Endodermal cell (in vitro differentiated cells): ENCODE data around the gene HAVCR1. TPM values are rescaled to one million over a fixed set of nuclear protein-coding genes. Genes with fewer than 3 reads are reported as not detected.
"Not testable (repeated sequence)": the region's sequence is repeated elsewhere in the genome, so short reads cannot be mapped to it uniquely, and the experiment has no call there.

Experiments used
- DNase-seq: peaks from one replicate; pipeline ENCODE4 v3.0.0-alpha.2; 2017
- H3K27ac ChIP-seq: 2 replicates; pipeline ENCODE4 v1.5.1; 2013; ENCODE audit warnings: mild to moderate bottlenecking, low read depth, low read length, moderate library complexity
- H3K27me3 ChIP-seq: 2 replicates; pipeline ENCODE4 v1.6.1; 2013; ENCODE audit warnings: mild to moderate bottlenecking, low read length, moderate library complexity; ENCODE audit not compliant: insufficient read depth, control insufficient read depth, poor library complexity, severe bottlenecking
- H3K36me3 ChIP-seq: 2 replicates; pipeline ENCODE4 v1.7.0; 2013; ENCODE audit warnings: mild to moderate bottlenecking, low read length, moderate library complexity; ENCODE audit not compliant: control insufficient read depth, insufficient read depth
- H3K4me1 ChIP-seq: one replicate; pipeline ENCODE4 v1.7.0; 2013; ENCODE audit warnings: low read length; ENCODE audit not compliant: control insufficient read depth, insufficient read depth
- H3K4me3 ChIP-seq: 2 replicates; pipeline ENCODE4 v1.5.1; 2013; ENCODE audit warnings: mild to moderate bottlenecking, low read length, moderate library complexity
- H3K9ac ChIP-seq: 2 replicates; pipeline ENCODE4 v1.6.1; 2013; ENCODE audit warnings: mild to moderate bottlenecking, low read length, moderate library complexity; ENCODE audit not compliant: poor library complexity, severe bottlenecking; ENCODE audit errors: extremely low read depth
- H3K9me3 ChIP-seq: 2 replicates; pipeline ENCODE4 v1.6.1; 2013; ENCODE audit warnings: mild to moderate bottlenecking, low read length, moderate library complexity; ENCODE audit not compliant: control insufficient read depth
- H3K27ac Mint-ChIP-seq: 2 replicates; pipeline ENCODE4 v1.8.0; 2020; ENCODE audit warnings: mixed read lengths
- H3K27me3 Mint-ChIP-seq: 2 replicates; pipeline ENCODE4 v1.8.0; 2021; ENCODE audit warnings: mild to moderate bottlenecking, mixed read lengths; ENCODE audit not compliant: insufficient read depth
- H3K36me3 Mint-ChIP-seq: 2 replicates; pipeline ENCODE4 v1.8.0; 2020; ENCODE audit warnings: low read depth, mixed read lengths
- H3K4me1 Mint-ChIP-seq: 2 replicates; pipeline ENCODE4 v1.8.0; 2020; ENCODE audit warnings: mixed read lengths
- H3K4me3 Mint-ChIP-seq: 2 replicates; pipeline ENCODE4 v1.8.0; 2020; ENCODE audit warnings: mild to moderate bottlenecking, moderate library complexity, mixed read lengths
- H3K9me3 Mint-ChIP-seq: 2 replicates; pipeline ENCODE4 v1.8.0; 2020; ENCODE audit warnings: mild to moderate bottlenecking, mixed read lengths
- CTCF ChIP-seq: fragments of 200-600 bp; sonication (generic); conservative IDR thresholded peaks from 2 replicates; pipeline ENCODE4 v1.5.0; 2021; ENCODE audit warnings: antibody characterized with exemption, mild to moderate bottlenecking
- WGBS, 2 experiments: methylation state at CpG; one replicate each; pipeline versions ENCODE4 v1.1.5 to v1.1.7; 2013; ENCODE audit warnings: missing lambda C conversion rate in 2 of 2, mixed read lengths in 1 of 2; ENCODE audit not compliant: insufficient coverage in 1 of 2, insufficient read length in 1 of 2; 5-methylcytosine and 5-hydroxymethylcytosine counted together
- total RNA-seq, 2 donors: library from RNA; stranded (reverse); fragmentation: NEBNext Ultra II Directional in 1 of 2; extraction: Animal tissue kit (Norgen Biotek cat#: 25700) in 1 of 2; gene quantifications; 2 replicates in 1 of 2; 3 replicates in 1 of 2; pipeline ENCODE4 v1.2.1, GENCODE V29; 2021

The HAVCR1 gene
- total RNA-seq, 2 donors from 2014 or later, result 0.59 to 0.60 TPM

DNA sequence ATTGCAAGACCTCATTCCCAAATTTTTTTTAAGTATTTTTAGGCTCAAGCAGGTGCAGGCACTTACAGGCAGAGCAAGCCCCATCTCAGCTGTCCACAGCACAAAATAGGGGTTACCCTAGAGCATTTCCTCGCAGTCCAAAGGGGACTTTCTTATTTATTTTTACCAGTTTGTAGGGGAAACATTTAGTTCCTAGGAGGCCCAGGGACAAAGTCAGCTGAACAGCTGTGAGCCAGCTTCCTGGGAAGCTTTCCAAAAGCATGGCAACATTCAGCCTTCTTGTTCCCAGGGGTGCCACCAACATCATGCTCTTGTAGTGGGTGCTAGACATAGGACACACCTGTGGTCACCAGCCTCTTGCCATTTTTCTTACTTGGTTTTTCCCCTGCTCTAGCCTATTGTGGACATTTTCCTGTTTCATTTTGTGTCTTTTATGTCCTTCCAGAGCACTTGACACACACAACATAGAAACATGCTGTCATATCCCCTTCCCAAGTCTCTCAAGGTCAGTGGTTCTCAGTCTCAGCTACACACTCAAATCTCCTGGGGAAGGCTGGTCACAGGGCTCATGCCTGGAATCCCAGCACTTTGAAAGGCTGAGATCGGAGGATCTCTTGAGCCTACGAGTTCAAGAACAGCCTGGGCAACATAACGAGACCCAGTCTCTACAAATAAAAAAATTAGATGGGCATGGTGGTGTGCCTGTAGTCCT lies 38.2 kb downstream of the HAVCR1 start:
- Mint-ChIP-seq H3K4me1 (peaks cover 3% of the 10 kb centered on the region), H3K9me3 (peaks cover 21% of the 10 kb centered on the region), H3K4me3 (no peak overlapping the region), H3K27me3 (no peaks in the 10 kb centered on the region), H3K27ac (no peak overlapping the region), H3K36me3 (peaks cover 3% of the 10 kb centered on the region)
- TF ChIP-seq CTCF, result no peak
- WGBS, 2 experiments, result 83 to 94% methylated on average over 3 to 4 of the region's 4 CpGs
- H3K27ac ChIP-seq, result no peak overlapping the region
- peaks cover 21% of the 10 kb centered on the region for H3K9me3 ChIP-seq
- no peak overlapping the region for H3K9ac ChIP-seq
- no peaks in the 10 kb centered on the region for H3K36me3 ChIP-seq
- H3K4me1 ChIP-seq, result no peaks in the 10 kb centered on the region
- no peak overlapping the region for H3K4me3 ChIP-seq
- no peak for DNase-seq
- H3K27me3 ChIP-seq, result no peaks in the 10 kb centered on the region

- peaks cover 24% of the 10 kb centered on the region for H3K9me3 Mint-ChIP-seq
- Histone ChIP-seq H3K36me3 (no peaks in the 10 kb centered on the region), H3K27ac (no peak overlapping the region), H3K9ac (no peak overlapping the region), H3K9me3 (peaks cover 21% of the 10 kb centered on the region), H3K4me3 (no peak overlapping the region), H3K27me3 (no peaks in the 10 kb centered on the region), H3K4me1 (no peaks in the 10 kb centered on the region)
- H3K4me1 Mint-ChIP-seq, result peaks cover 3% of the 10 kb centered on the region
- no peak for DNase-seq
- no peak for TF ChIP-seq CTCF
- no peaks in the 10 kb centered on the region for H3K27me3 Mint-ChIP-seq
- no peak overlapping the region for H3K4me3 Mint-ChIP-seq
- no peak overlapping the region for H3K27ac Mint-ChIP-seq
- H3K36me3 Mint-ChIP-seq, result peaks cover 3% of the 10 kb centered on the region
Observed at GRCh38 chr5:157020002-157020401, 38.9 kb downstream of the HAVCR1 start.

- WGBS, 2 experiments, result 94% methylated on average over 18 of the region's 28 CpGs; no CpG with 5 or more reads in 1 of the 2 experiments
- H3K36me3 Mint-ChIP-seq, result not testable (repeated sequence)
Observed at GRCh38 chr5:157014143-157014542, 44.8 kb downstream of the HAVCR1 start.

GRCh38 chr5:157006262-157006661 lies 52.7 kb downstream of the HAVCR1 start:
- Mint-ChIP-seq H3K4me1 (no peaks in the 10 kb centered on the region), H3K4me3 (no peak overlapping the region), H3K27me3 (no peaks in the 10 kb centered on the region), H3K27ac (no peak overlapping the region), H3K9me3 (peaks cover 9% of the 10 kb centered on the region), H3K36me3 (no peaks in the 10 kb centered on the region)
- 88 to 94% methylated on average over 2 of the region's 2 CpGs for WGBS, 2 experiments
- Histone ChIP-seq H3K4me1 (no peaks in the 10 kb centered on the region), H3K9ac (no peak overlapping the region), H3K27ac (no peak overlapping the region), H3K36me3 (no peaks in the 10 kb centered on the region), H3K9me3 (no peaks in the 10 kb centered on the region), H3K4me3 (no peak overlapping the region), H3K27me3 (no peaks in the 10 kb centered on the region)
- DNase-seq, result no peak
- TF ChIP-seq CTCF, result no peak

More at GRCh38 chr5:157014143-157014542, 44.8 kb downstream of the HAVCR1 start:
- not testable (repeated sequence) for H3K4me1 ChIP-seq, H3K4me3 Mint-ChIP-seq, H3K27ac ChIP-seq, DNase-seq, H3K4me3 ChIP-seq, H3K27me3 Mint-ChIP-seq, H3K9ac ChIP-seq, H3K36me3 ChIP-seq, H3K27me3 ChIP-seq, H3K27ac Mint-ChIP-seq, H3K4me1 Mint-ChIP-seq
- peaks cover 44% of the 10 kb centered on the region for H3K9me3 Mint-ChIP-seq
- H3K9me3 ChIP-seq, result peaks cover 21% of the 10 kb centered on the region
